Measurements from ENCODE around the gene STARD9.
"Not testable (repeated sequence)": the region's sequence is repeated elsewhere in the genome, so short reads cannot be mapped to it uniquely, and the experiment has no call there.

The STARD9 gene

DNA sequence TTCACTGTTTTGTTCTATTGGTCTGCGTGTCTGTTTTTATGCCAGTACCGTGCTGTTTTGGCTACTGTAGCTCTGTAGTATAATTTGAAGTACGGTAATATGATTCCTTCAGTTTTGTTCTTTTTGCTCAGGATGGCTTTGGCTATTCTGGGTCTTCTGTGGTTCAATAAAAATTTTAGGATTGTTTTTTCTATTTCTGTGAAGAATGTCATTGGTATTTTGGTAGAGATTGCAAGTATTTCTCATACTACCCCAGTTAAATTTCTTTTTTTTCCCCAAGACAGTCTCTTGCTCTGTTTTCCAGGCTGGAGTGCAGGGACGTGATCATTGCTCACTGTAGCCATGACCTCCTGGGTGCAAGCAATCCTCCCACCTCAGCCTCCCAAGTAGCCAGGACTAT lies 53.4 kb downstream of the STARD9 start:
- no peak for DNase-seq

- DNase-seq: no peak
Observed at GRCh38 chr15:42632105-42632675, 56.8 kb downstream of the STARD9 start.

DNA sequence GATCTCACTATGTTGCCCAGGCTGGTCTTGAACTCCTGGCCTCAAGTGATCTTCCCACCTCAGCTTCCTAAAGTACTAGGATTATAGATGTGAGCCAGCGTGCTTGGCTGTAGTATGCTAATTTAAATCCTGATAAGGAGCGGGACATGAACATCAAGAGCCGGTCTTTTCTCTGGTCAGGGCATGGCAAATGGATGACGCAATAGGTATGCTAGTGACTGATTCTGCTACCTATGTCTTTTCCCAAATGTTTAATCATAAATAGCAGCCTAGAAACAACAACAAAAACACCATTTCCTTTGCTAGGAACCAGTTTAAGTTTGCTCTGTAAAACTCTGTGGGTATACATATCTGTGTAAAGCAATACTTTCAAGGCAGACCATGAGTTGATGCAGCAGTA lies 64.7 kb downstream of the STARD9 start:
- DNase-seq: no peak

- no peak for DNase-seq
Observed at GRCh38 chr15:42650208-42651066, 75.0 kb downstream of the STARD9 start.

DNA sequence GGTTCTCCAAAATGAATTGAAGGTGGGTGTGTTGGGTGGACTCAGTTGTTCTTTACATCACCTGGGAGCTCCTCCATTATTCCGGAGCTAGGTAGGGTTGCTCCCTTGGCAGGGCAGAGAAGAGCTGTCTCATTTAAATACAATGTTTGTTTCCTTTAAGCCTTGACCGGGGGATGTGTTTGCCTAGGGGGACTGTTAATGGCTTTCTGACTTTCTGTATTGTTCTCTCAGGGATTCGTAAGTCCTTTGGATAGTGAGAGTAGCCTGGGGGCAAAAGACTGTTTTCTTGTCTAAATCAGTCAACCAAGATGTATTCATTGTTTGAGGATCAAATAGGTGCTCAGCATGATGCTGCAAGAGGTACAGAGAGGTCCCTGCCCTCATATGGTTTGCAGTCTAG lies 90.4 kb downstream of the STARD9 start:
- no peak for DNase-seq

DNA sequence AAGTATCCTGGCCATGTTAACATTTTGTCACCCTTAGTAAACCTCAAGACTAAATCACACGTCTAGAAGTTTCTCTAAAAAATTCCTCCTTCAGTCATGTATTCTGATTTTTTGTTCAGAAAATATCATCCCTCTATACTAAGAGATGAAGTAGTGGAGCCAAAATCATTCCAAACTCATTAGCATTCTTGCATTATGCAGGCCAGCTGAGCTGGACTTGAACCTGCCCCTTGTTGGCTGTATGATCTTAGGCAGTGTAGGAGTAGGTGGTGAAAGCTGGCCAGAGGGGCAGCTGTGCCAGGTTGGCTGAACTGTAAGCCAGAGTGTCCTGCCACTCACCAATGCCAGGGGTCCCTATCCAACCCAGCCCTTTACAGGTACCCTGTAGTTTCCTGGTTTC lies 92.4 kb downstream of the STARD9 start:
- DNase-seq: no peak

- DNase-seq: no peak
Observed at GRCh38 chr15:42670451-42670850, 95.0 kb downstream of the STARD9 start.

- DNase-seq: no peak
Observed at GRCh38 chr15:42672444-42672843, 97.0 kb downstream of the STARD9 start.

- DNase-seq: no peak
Observed at GRCh38 chr15:42674472-42674871, 99.1 kb downstream of the STARD9 start.

DNA sequence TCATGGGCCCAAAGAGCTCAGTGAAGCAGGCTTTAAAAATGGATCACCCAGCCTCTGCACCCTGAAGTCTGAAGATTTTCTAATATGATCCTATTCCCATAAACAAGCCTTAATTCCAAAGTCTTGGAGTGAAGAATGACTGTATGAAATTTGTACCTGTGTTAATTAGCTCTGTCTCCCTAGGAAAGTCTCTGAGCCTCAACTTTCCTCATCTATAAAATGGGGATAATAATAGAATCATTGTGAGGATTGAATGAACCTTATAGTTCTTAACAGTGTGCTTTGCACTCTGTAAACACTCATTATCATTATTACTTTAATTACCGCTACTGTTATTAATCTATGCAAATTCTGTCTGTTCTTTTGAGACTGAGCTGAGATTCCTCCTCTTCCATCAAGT lies 99.6 kb downstream of the STARD9 start:
- DNase-seq: no peak

DNA sequence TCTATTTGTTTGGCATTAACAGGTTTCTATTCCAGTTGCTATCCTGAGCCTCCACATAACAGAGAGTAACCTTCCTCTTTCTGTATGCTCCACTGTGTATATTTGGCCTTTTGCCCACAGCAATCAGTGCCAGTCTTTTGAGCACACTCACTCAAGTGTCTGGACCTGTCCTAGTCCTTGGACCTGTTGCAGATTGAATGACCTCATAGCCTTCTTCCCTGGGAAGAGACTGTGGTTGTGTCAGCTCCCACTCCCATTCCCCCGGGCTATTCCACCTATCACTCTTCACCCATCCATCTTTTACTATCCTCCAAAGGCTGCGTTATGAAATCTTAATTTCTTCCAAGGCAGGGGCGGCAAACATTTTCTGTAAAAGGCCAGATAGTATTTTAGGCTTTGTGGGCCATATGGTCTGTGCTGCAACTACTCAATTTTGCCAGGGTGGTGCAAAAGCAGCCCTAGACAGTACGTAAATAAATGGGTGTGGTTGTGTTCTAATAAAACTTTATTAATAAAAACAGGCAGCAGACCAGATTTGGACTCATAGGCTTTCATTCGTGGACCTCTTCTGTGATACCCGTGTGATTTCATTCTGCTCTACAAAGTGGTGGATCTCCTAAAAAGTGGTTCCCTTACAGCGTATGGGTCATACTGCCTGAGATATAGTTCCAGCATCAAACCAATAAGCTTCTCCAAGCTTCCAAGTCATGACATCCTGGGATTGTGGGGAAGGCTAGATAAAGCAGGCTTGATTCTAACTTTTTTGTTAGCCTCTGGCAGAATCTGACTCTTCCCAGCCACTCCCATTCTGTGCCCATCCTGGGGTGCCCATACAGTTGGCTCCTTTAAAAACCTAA lies 104.1 kb downstream of the STARD9 start:
- DNase-seq: no peak

DNA sequence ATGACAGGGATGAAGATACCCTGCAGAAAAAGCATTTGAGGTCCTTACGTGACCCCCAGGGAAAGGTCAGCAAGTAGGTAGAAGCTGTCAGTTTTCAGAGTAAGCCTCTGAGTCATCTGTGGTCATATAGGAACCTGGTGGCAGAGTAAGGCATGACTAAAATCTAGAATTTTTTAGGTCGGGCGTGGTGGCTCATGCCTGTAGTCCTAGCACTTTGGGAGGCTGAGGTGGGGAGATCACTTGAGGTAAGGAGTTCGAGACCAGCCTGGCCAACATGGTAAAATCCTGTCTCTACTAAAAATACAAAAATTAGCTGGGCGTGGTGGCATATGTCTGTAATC lies 104.7 kb downstream of the STARD9 start:
- not testable (repeated sequence) for DNase-seq

DNA sequence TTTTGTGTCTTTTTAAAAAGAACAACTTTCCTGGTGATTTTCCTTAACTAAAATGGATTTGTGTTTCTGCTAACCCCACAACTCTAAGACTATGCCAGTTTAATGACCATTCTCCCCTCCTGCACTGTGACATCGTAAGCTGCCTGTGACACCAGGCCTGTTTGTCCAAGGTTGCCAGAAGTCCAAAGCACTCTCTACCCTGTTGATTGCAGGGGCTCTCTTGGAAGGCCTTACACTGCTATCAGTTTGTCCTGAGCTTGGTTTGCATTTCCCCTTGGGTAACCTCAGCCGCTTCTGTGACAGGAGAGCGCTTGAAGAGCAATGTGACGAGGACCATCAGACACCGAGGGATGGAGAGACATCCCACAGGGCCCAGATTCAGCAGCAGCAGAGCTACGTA lies 105.7 kb downstream of the STARD9 start:
- no peak for DNase-seq

DNA sequence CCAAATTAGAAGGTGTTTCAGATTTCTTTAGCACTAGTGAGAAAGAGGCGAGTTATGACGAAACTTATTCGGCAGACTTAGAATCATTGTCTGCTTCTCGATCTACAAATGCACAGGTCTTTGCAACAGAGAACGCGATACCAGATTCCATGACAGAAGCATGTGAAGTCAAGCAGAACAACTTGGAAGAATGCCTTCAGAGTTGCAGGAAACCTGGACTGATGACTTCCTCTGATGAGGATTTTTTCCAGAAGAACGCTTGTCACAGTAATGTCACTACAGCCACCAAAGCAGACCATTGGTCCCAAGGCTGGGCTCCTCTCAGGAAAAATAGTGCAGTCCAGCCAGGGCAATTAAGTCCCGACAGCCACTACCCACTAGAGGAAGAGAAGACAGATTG lies 110.9 kb downstream of the STARD9 start:
- peak in 1 of 2 experiments; percentile 2 for DNase-seq

- no peak for DNase-seq
Observed at GRCh38 chr15:42687740-42688139, 112.3 kb downstream of the STARD9 start.

DNA sequence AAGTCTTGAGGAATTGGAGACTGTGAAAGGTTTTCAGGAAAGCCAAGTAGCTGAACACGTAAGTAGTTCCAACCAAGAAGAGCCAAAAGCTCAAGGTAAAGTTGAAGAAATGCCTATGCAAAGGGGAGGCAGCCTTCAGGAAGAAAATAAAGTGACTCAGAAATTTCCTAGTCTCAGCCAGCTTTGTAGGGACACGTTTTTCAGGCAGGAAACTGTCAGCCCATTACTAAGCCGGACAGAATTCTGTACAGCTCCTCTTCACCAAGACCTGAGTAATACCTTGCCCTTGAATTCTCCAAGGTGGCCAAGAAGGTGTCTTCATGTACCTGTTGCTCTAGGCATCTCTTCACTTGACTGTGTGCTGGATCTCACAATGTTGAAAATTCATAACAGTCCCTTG lies 112.9 kb downstream of the STARD9 start:
- no peak for DNase-seq

DNA sequence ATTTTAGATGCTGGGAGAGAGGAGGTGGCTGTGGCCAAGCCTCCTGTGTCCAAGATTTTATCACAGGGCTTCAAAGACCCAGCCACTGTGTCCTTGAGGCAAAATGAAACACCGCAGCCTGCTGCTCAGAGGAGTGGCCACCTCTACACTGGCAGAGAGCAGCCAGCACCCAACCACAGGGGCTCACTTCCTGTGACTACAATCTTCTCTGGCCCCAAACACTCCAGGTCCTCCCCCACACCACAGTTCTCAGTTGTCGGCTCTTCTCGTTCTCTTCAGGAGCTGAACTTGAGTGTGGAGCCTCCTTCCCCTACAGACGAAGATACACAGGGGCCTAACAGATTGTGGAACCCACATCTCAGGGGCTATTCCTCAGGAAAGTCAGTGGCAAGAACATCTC lies 115.9 kb downstream of the STARD9 start:
- DNase-seq: no peak

DNA sequence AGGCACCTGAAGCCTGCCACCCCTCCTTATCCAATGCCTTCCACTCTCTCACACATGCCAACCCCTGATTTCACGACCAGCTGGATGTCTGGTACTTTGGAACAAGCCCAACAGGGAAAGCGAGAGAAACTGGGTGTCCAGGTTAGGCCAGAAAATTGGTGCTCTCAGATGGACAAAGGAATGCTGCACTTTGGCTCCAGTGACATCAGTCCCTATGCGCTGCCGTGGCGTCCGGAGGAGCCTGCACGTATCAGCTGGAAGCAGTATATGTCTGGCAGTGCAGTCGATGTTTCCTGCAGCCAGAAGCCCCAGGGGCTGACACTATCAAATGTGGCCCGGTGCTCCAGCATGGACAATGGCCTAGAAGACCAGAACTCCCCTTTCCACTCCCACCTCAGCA lies 116.4 kb downstream of the STARD9 start:
- no peak for DNase-seq

GRCh38 chr15:42692536-42692935 lies 117.1 kb downstream of the STARD9 start:
- DNase-seq: no peak

DNA sequence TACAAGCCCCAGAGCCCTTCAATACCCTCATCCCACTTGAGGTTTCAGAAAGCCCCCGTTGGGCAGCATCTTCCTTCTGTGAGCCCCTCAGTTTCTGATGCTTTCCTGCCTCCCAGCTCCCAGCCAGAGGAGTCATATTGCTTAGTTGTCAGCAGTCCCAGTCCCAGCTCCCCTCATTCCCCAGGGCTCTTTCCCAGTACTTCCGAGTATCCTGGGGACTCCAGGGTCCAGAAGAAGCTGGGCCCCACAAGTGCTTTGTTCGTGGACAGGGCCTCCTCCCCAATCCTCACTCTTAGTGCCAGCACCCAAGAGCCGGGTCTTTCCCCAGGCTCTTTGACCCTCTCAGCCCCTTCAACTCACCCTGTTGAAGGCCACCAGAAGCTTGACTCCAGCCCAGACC lies 117.6 kb downstream of the STARD9 start:
- DNase-seq: no peak

DNA sequence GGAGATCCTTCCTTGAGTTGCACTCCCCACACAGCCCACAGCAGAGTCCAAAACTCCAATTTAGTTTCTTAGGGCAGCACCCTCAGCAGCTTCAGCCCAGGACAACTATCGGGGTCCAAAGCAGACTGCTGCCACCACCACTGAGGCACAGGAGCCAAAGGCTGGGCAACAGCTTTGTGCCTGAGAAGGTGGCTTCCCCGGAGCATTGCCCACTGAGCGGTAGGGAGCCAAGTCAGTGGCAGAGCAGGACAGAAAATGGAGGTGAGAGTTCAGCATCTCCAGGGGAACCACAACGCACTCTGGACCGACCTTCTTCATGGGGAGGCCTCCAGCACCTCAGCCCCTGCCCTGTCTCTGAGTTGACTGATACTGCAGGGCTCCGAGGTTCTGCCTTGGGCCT lies 118.1 kb downstream of the STARD9 start:
- no peak for DNase-seq

DNA sequence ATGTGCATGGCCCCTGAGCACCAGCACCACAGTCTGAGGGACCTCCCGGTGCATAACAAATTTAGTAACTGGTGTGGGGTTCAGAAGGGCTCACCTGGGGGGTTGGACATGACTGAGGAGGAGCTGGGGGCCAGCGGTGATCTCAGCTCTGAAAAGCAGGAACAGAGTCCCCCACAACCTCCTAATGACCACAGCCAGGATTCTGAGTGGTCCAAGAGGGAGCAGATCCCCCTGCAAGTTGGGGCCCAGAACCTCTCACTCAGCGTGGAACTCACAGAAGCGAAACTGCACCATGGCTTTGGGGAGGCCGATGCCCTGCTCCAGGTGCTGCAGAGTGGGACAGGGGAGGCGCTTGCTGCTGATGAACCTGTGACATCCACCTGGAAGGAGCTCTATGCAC lies 118.5 kb downstream of the STARD9 start:
- no peak for DNase-seq

DNA sequence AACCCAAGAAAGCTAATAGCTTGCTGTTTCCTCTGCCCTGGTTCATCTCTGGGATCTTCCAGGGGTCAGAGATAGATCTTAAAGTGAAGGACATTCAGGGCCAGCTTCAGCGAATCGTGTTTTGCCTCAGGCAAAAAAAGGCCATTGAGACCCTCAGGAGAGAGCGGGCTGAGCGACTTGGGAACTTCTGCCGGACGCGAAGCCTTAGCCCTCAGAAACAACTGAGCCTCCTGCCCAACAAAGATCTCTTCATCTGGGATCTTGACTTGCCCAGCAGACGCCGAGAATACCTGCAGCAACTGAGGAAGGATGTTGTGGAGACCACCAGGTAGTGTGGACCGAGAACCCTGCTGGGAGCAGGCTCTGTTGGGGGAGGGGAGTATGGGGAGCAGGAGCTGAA lies 119.0 kb downstream of the STARD9 start:
- no peak for DNase-seq

GRCh38 chr15:42695527-42696071 lies 120.2 kb downstream of the STARD9 start:
- no peak for DNase-seq
